ENCODE results near the gene DRC7.

- TF ChIP-seq REST (IDR thresholded peaks at IDR 0.05; ENCODE audit: insufficient read depth in 1 of 2, low read depth in 2 of 2, low read length in 2 of 2) (no peak), SIN3A (IDR thresholded peaks at IDR 0.05; ENCODE audit: borderline replicate concordance, insufficient read depth, low read length) (no peak), TAF1 (IDR thresholded peaks at IDR 0.05; ENCODE audit: borderline replicate concordance, insufficient read depth, low read length) (no peak), POLR2AphosphoS5 (IDR thresholded peaks at IDR 0.05; ENCODE audit: low read depth, low read length) (no peak)
Measured at GRCh38 chr16:57759131-57759530, 64.5 kb downstream of the DRC7 start.
